ENCODE results near the gene RELA.

- no peak for TF ChIP-seq EZH2phosphoT487 (IDR thresholded peaks at IDR 0.05; ENCODE audit: insufficient read depth, low read depth)
- TF ChIP-seq EZH2 (IDR thresholded peaks at IDR 0.05; ENCODE audit: insufficient read depth, poor library complexity, severe bottlenecking), result no peak
These were observed 2.7 kb downstream of the RELA start for GRCh38 chr11:65660038-65660437.

Data from GM23248 (cell line).